Stimulated activated CD8-positive, alpha-beta memory T cell treated with anti-CD3 and anti-CD28 coated beads, Interleukin-2, amount 100 ng/mL, for 48 hours (primary cell): Measurements from ENCODE around the gene ARHGAP15.

Experiments used
- DNase-seq, 2 donors: peaks; one replicate each; pipeline ENCODE4 v3.0.0-alpha.2; 2020; ENCODE audit warnings: low read depth in 2 of 2

ARHGAP15 gene

GRCh38 chr2:143759455-143759854, 630.2 kb downstream of the ARHGAP15 start:
- DNase-seq, result no peak

DNA sequence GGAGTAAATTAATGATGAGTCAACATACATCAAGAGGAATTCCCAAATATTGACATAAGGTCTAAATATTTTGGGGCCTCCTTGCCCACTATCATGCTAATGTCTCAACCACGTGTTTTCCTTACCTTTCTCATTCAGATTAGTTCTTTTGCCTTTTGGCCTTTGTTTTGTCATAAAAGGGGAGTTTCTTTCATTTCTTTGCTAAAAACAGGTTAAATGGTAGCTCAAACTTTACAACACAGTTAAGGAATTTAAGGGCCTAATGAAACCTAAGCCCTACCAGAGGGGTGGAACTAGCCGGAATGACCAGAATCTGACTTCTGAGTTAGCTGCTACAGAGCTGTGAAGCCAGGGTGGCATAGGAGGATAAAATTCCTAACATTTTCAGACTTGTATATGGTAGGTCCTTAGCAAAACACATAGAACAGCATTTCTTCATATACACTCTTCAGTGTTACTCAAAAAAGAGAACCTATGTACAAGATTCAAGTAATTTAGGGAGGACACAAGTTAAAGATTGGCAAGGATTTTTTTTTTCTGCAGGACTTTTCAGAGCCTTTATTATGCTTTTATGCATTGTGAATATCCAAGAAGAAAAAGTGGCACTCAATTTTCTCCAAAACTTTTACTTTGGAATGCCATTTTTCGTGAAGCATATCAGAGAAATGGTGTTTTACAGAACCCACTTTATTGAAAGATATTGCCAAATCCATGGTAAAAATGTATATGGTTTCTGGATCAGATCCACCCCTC, 633.1 kb downstream of the ARHGAP15 start:
- no peak for DNase-seq

GRCh38 chr2:143764261-143764660, 635.0 kb downstream of the ARHGAP15 start:
- DNase-seq, result no peak

- no peak for DNase-seq
Measured at GRCh38 chr2:143764706-143765105, 635.5 kb downstream of the ARHGAP15 start.

DNA sequence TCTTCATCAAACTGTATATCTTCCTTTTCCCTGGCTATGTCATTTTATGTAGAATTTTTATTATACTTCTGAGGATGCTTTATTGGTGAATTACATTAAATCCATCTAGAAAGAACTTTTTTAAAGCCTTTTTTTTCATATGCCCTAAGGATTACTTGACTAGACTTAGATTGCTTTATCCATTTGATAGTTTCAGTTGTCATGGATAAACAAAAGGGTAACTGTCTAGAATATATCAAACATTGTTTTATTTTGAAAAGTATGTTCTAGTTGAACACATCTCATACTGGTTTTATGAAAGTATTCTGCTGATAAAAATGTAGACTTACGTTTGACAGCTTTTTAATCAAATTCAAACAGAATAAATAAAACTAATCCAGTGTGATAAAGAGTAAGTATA, 639.8 kb downstream of the ARHGAP15 start:
- no peak for DNase-seq

DNA sequence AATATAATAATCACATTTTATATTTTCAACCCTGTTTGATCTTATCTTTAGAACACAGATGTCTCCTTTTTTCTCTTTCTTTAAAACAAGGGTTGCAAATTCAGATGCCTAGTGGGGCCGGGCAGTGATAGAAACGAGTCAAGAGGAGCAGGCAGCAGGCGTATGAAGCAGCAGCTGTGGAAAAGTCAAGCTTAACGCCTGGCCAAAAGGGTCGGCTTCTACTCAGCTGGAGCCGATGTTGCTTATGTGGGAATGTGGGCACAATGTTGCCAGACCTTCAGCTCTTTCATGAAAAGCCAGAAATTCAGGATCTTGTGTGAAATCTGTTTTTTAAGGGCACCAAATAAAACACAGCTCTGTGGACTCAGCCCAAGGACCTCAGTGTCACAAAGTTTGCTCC, 642.7 kb downstream of the ARHGAP15 start:
- no peak for DNase-seq

- no peak for DNase-seq
Measured at GRCh38 chr2:143776526-143777297, 647.5 kb downstream of the ARHGAP15 start.

DNA sequence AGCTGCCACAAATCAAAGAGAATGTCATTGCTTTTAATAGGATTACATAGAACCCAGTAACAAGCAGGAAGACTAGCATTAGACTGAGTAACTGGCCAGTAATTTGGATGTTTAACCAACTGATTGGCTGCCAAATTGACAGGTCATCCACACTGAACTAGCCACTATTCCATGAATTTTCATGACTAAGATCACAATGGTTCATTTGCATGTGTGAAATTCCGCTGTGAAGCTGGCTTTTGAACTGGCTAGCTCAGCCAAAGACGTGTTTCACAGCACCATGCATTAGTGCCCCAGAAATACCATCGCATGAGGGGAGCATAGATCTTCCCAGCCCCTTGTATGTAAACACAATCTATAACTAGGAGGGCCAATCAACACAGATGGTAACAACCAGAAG, 649.8 kb downstream of the ARHGAP15 start:
- DNase-seq, result no peak

DNA sequence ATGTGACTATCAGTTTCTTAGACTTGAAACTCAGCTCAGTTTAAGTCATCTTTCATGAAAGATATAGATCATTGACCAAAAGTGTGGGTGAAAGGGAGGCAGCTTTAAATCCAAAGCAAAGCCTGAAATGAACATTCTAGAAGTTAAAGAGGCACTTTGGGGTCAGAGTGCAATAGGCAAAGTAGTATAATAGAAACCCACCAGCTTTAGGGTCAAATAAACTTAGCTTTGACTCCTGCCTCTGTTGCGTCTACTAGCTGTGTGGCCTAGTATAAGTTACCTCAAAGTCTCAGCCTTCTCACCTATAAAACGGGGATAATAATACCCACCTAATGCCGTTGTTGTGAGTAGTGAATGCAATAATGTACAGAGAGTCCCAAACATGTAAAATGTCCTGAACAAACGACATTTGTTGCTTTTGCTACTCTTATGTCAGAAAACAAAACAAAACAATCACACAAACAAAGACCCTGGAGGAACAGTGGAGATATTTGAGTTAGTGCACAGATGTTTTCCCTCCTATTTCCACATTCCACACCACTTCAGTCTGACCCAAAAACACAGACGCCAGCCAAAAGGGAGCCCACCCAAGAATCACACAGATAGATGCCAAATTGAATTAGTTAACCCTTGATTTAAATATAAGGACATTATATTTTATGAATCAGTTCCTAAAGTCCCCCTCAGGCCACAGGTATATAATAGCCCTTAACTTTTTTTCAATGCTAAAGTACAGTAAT, 657.0 kb downstream of the ARHGAP15 start:
- DNase-seq, result no peak

DNA sequence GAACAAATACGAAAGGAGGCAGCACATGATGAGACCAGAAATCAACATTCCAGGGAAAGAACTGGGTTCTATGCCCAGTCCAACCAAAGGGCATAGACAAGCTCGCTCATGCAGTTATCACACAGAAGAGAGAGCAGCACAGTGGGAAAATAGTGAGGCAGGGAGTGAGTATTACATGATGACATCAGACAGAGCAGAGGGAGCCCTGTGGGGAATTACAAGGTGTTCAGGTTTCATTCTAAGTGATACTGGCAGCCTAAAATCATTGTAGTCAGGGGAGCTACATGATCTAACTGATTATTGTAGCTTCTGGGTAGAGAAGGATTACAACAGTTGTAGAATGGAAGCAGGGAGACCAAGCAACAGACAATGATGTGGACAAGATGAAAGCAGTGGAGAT, 658.5 kb downstream of the ARHGAP15 start:
- DNase-seq, result no peak

DNA sequence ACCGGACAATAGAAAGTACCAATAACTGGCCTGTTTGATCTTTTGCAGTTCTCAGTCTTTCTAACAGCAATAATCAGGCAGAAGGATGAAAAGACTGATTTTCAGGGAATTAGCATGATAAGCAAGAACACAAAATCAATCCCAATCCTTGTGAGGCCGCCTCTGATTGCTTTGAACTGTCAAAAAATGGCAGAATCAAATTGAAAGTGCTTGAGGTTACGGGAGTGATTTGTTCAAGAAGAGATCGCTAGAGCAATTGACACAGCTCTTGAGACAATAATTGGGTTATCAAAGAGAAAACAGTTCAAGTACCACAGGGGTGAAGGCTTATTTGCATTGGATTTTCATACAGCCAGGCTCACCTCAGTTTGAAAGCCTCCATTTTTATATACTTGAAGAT, 663.4 kb downstream of the ARHGAP15 start:
- DNase-seq, result no peak

DNA sequence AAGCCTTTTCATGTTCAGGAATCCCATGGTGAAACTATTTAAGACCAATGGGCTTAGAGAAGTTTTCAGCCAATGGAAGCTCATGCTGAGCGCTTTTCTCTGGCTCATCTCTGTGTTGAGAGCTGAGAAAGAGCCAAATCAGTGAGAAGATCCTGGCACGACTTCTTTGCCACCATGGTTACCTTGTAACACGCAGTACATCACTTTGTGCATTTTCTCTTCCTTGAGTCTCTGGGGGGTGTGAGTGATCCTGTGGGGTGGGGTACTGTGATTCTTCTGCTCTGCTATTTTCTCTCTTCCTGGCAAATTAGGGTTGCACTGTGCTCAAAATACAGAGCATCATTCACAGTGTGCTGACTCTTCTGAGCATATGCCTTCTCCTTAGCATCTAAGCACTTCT, 664.2 kb downstream of the ARHGAP15 start:
- DNase-seq, result no peak

- DNase-seq, result no peak
Measured at GRCh38 chr2:143796051-143796450, 666.8 kb downstream of the ARHGAP15 start.

- DNase-seq, result no peak
Measured at GRCh38 chr2:143801561-143801960, 672.3 kb downstream of the ARHGAP15 start.

DNA sequence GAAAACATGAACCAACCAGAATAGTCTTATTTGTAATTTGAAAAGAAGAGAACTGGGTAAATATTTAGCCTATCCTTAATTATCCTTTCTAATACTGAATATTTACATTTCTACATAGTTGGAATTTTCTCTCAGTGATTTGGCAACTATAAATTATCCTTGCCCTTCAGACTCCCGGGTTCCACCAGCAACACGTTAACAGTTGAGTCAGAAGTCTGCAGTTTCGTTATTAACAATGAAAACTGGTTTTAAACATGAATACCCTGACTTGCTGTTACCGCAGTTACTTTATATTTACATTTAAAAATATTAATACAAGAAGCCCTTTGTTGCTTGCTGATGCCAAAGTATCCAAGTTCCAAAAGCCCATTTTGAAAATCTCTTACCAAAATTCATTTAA, 673.0 kb downstream of the ARHGAP15 start:
- no peak for DNase-seq

DNA sequence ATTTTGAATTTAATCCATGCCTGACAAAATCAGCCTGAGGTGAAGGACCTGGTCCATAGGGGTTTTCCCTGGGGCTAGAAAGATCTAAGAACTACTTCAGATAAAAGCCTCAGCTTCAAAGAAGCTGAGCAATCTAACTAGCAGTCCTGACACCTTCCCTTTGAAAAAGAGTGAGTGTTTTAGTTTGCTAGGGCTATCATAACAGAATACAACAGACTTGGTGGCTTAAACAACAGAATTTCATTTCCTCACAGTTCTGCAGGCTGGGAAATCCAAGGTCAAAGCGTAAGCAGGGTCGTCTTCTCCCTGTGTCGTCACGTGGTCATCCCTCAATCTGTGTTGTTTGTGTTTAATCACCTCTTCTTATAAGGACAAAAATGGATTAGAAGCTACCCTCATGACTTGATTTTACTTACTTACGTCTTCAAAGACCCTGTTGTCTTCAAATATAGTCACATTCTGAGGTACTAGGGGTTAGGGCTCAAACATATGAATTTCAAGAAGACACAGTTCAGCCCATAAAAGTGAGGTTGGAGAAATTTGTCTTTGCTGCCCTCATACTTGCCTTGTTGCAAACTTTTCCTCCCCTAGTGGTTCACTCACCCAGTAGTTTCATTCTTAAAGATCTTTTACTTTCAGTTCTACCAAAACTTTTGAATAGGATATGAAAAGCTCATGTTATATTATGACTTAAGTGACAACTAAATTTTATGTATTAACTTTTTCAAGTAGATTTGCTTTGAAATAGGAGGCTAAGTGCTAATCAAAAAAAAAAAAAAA, 673.8 kb downstream of the ARHGAP15 start:
- no peak for DNase-seq

DNA sequence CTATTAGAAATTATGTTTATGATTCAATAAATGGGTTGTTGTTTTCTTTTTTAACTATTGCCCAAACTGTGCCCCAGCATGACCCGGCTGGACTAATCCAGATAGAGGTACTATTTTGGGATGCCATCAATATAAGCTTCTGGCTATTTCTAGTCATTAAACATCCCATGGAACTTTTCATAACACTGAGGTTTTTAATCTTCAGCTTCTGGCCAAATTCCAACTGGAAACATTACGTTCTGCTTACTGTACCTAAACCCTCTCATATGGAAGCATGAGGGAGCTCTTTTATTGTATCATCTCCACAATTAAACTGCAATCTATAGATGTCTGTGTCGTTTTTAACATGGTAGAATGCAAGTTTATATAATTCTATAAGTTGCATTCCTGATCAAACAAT, 674.7 kb downstream of the ARHGAP15 start:
- no peak for DNase-seq

GRCh38 chr2:143805666-143806065, 676.4 kb downstream of the ARHGAP15 start:
- no peak for DNase-seq

- DNase-seq, result no peak
Measured at GRCh38 chr2:143807192-143807591, 678.0 kb downstream of the ARHGAP15 start.

DNA sequence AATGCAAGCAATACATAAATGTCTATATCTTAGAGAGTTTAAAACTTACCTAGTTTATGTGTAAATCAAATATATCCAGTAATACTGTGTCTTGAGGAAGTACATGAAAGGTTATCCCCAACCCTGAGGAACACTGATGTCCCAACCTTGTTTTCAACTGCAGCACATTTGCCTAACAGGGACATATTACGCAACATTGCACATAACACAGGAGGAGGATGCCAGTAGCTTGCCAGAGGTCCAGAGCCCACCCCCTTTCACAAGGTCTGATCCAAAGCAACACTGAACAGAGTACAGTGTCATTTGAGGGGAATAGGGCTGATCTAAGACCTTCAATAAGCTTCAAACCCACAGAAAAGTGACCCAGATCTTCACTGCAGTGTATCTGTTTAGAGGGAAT, 678.5 kb downstream of the ARHGAP15 start:
- no peak for DNase-seq

- no peak for DNase-seq
Measured at GRCh38 chr2:143808166-143808565, 678.9 kb downstream of the ARHGAP15 start.

- DNase-seq, result no peak
Measured at GRCh38 chr2:143815082-143815481, 685.9 kb downstream of the ARHGAP15 start.
